Epithelial cell of esophagus (primary cell): ENCODE results near the gene NFYC.

Source experiments
- DNase-seq: peaks from one replicate; pipeline ENCODE4 v3.0.0; 2010; ENCODE audit warnings: low read depth
- H3K4me3 ChIP-seq: 2 replicates; pipeline ENCODE4 v1.5.1; 2011; ENCODE audit warnings: mild to moderate bottlenecking, low read length, control low read depth
- TF ChIP-seq, protein P1 (sequence below): IDR thresholded peaks from 2 replicates; pipeline ENCODE4 v1.5.1; 2011; ENCODE audit warnings: low read depth, mild to moderate bottlenecking, low read length, control low read depth, inconsistent platforms; ENCODE audit not compliant: insufficient read depth; ENCODE audit errors: missing control alignments

Gene NFYC

GRCh38 chr1:40802742-40803113 is 111.2 kb downstream of the NFYC start:
- no peak overlapping the region for H3K4me3 ChIP-seq
- no peak for DNase-seq
- TF ChIP-seq, protein P1, sequence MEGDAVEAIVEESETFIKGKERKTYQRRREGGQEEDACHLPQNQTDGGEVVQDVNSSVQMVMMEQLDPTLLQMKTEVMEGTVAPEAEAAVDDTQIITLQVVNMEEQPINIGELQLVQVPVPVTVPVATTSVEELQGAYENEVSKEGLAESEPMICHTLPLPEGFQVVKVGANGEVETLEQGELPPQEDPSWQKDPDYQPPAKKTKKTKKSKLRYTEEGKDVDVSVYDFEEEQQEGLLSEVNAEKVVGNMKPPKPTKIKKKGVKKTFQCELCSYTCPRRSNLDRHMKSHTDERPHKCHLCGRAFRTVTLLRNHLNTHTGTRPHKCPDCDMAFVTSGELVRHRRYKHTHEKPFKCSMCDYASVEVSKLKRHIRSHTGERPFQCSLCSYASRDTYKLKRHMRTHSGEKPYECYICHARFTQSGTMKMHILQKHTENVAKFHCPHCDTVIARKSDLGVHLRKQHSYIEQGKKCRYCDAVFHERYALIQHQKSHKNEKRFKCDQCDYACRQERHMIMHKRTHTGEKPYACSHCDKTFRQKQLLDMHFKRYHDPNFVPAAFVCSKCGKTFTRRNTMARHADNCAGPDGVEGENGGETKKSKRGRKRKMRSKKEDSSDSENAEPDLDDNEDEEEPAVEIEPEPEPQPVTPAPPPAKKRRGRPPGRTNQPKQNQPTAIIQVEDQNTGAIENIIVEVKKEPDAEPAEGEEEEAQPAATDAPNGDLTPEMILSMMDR: no peak

DNA sequence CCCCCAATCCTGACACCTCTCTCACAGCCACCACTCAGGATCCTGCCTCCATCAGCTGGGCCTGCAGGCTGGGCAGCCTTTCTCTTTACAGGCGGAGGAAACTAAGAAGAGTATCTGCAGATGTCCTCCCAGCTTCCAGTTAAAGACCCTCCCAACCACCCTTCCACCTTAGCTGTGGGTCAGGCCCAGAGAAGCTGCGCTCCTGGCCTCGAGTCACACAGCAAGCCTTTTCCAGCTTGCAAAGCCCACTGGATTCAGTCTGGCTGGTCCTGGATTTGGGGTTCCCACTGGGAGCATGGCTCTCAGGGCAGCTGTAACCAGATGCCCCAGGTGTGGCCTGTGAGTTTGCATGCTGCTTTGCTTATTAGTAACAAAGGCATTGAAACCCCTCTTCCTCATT is 111.9 kb downstream of the NFYC start:
- TF ChIP-seq, protein P1: no peak
- DNase-seq: no peak
- no peak overlapping the region for H3K4me3 ChIP-seq

DNA sequence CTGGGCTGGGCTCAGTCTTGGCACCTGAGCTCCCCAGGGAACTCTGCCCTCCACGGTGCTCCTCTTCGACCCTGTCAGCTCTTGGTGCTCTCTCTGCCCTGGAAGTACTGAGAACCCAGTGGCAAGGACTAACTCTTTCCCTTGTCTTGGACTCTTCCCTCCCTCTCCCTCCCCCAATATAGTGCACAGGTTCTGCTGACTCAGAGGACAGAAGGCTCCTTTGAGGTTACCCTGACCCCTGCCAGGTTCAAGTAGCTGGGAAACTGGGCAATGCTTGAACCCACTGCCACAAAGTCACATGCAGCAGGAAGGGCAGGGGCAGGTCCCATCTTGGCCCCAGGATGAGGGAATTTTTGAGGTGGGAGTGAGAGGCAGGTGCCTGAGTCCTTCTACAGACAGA is 112.4 kb downstream of the NFYC start:
- no peak overlapping the region for H3K4me3 ChIP-seq
- no peak for DNase-seq
- TF ChIP-seq, protein P1: no peak

DNA sequence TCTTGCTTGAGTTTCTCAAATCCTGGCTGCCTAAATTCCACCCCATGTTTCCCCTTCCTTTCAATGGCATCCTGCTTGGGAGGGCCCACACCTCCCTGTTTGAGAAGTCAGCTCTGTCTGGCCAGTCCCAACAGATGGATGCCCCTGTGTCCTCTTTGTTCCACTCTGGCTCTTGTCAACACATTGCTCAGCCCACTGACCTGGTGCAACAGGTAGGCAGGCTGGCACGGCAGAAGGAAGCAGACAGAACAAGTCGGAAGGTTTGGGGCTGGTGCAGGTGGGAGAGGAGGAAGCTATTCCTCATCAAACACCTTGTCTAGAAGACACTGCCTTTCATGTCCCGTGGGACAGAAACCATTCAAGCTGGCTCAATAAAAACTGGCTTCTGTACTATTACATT is 114.7 kb downstream of the NFYC start:
- TF ChIP-seq, protein P1: no peak
- no peak overlapping the region for H3K4me3 ChIP-seq
- DNase-seq: no peak

DNA sequence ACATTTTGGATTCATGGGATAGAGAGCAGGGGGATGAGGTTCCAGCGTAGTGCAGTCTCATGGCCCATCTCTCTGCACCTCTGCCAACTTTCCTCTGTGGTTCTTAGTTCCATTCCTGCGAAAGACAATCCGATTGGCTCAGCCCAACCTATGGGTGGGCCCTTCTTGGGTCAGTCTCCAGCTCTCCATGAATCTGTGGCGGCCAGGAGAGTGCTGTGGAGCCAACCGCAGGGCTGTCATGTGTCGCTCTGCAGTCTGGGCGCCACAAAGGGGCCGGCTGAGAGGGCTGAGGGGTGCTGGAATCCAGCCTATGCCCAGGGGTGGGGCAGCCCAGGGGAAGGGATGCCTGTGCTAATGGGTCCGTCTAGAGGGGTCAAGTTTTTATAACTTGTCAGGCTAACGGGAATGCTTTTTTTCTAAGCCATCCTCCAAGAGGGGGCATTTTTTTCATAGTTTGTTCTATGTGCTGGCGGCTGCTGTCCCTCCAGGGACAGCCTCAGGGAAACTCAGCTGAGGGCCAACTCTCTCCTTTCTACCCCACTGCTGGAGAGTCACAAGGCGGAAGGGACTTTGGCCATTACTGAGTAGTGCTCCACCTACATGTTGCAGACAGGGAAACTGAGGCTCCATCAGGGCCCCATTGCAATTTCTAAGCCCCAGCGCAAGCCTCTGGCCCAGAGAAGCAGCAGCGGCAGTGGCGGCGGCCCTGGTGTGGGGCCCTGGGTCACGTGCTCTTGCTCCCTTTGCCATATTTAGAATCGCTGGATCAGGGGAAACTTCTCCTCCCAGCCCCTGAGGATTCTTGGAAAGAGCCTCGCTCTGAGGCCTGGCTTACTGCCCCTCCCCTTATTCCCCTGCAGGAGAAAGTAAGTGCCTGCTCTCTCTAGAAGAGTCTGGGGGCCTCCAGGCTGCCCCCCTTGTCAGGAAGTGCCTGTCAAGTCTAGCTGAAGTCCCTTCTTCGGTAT is 115.5 kb downstream of the NFYC start:
- TF ChIP-seq, protein P1: no peak
- DNase-seq: no peak
- no peak overlapping the region for H3K4me3 ChIP-seq

- H3K4me3 ChIP-seq: no peak overlapping the region
- TF ChIP-seq, protein P1: no peak
- DNase-seq: no peak
Observed at GRCh38 chr1:40808002-40808401, 116.5 kb downstream of the NFYC start.

- TF ChIP-seq, protein P1: no peak
- no peak for DNase-seq
- H3K4me3 ChIP-seq: no peak overlapping the region
Observed at GRCh38 chr1:40808444-40808843, 116.9 kb downstream of the NFYC start.
